PFSK-1 (cell line): ENCODE measurements around the gene AP1S2.
A peak's percentile ranks its signal among the peaks of the same experiment; 100 is the strongest.

Experiments
- FOXP2 ChIP-seq: optimal IDR thresholded peaks from 2 replicates; pipeline ENCODE3; 2011; ENCODE audit warnings: borderline replicate concordance, control low read depth, inconsistent platforms; ENCODE audit not compliant: insufficient read depth; ENCODE audit errors: extremely low read length, extremely low read depth
- POLR2AphosphoS5 ChIP-seq: IDR thresholded peaks from 2 replicates; pipeline ENCODE4 v1.6.1; 2012; ENCODE audit warnings: low read depth, mild to moderate bottlenecking, control low read depth, low read length, moderate library complexity
- REST ChIP-seq, 2 experiments: IDR thresholded peaks; 2 replicates each; pipeline versions ENCODE4 v1.6.1 to v1.8.0; 2011 to 2012; ENCODE audit warnings: low read depth in 2 of 2, low read length in 2 of 2, control low read depth in 1 of 2, inconsistent platforms in 1 of 2, mild to moderate bottlenecking in 1 of 2, moderate library complexity in 1 of 2; ENCODE audit not compliant: insufficient read depth in 1 of 2
- SIN3A ChIP-seq: IDR thresholded peaks from 2 replicates; pipeline ENCODE4 v1.6.1; 2012; ENCODE audit warnings: mild to moderate bottlenecking, low read length, moderate library complexity, borderline replicate concordance; ENCODE audit not compliant: insufficient read depth
- TAF1 ChIP-seq: IDR thresholded peaks from 2 replicates; pipeline ENCODE4 v1.6.1; 2012; ENCODE audit warnings: low read length, control low read depth, borderline replicate concordance; ENCODE audit not compliant: insufficient read depth

The AP1S2 gene

GRCh38 chrX:15804563-15804962, 50.0 kb downstream of the AP1S2 start:
- TF ChIP-seq POLR2AphosphoS5 (no peak), SIN3A (no peak), REST (IDR thresholded peaks at IDR 0.05; ENCODE audit: insufficient read depth in 1 of 2, low read depth in 2 of 2, low read length in 2 of 2) (no peak), TAF1 (no peak), FOXP2 (no peak)

GRCh38 chrX:15797707-15798106, 56.9 kb downstream of the AP1S2 start:
- TF ChIP-seq TAF1 (no peak), POLR2AphosphoS5 (no peak), FOXP2 (no peak), REST (IDR thresholded peaks at IDR 0.05; ENCODE audit: insufficient read depth in 1 of 2, low read depth in 2 of 2, low read length in 2 of 2) (no peak), SIN3A (no peak)

GRCh38 chrX:15790769-15791290, 63.8 kb downstream of the AP1S2 start:
- no peak for TF ChIP-seq FOXP2

GRCh38 chrX:15789979-15790768, 64.4 kb downstream of the AP1S2 start, which contains the start of gene ZRSR2:
ZRSR2 (plus strand) TSS chrX:15790484; CDS start chrX:15790496, 12 bp downstream.
- TF ChIP-seq FOXP2 = no peak
- TF ChIP-seq POLR2AphosphoS5 = peak; percentile 81; the same call in 1 of the 2 replicates
- no peak for TF ChIP-seq REST (IDR thresholded peaks at IDR 0.05; ENCODE audit: insufficient read depth in 1 of 2, low read depth in 2 of 2, low read length in 2 of 2)
- TF ChIP-seq TAF1 = peak; percentile 53; the same call in 1 of the 2 replicates
- no peak for TF ChIP-seq SIN3A

GRCh38 chrX:15786915-15787314, 67.7 kb downstream of the AP1S2 start:
- TF ChIP-seq SIN3A (no peak), TAF1 (no peak), REST (IDR thresholded peaks at IDR 0.05; ENCODE audit: insufficient read depth in 1 of 2, low read depth in 2 of 2, low read length in 2 of 2) (no peak), FOXP2 (no peak), POLR2AphosphoS5 (no peak)
